Suprapubic skin (tissue), 4 donors: ENCODE data around the gene OGFOD2. TPM values are rescaled to one million over a fixed set of nuclear protein-coding genes. Genes with fewer than 3 reads are reported as not detected.

Source experiments
- DNase-seq, 2 donors: peaks; one replicate each; pipeline ENCODE4 v3.0.0-alpha.2; 2019; ENCODE audit warnings: low spot score in 2 of 2
- H3K27ac ChIP-seq: fragments of 200-600 bp; sonication (generic); one replicate; pipeline ENCODE4 v1.5.1; 2019
- H3K27me3 ChIP-seq: fragments of 200-600 bp; sonication (generic); one replicate; pipeline ENCODE4 v1.5.1; 2019
- H3K36me3 ChIP-seq: fragments of 200-600 bp; sonication (generic); one replicate; pipeline ENCODE4 v1.5.1; 2019
- H3K4me1 ChIP-seq: fragments of 200-600 bp; sonication (generic); one replicate; pipeline ENCODE4 v1.5.1; 2019
- H3K4me3 ChIP-seq: fragments of 200-600 bp; sonication (generic); one replicate; pipeline ENCODE4 v1.5.1; 2019; ENCODE audit warnings: mild to moderate bottlenecking
- H3K9me3 ChIP-seq: fragments of 200-600 bp; sonication (generic); one replicate; pipeline ENCODE4 v1.5.1; 2019
- EP300 ChIP-seq: sonication (generic); formaldehyde crosslinking; IDR thresholded peaks from one replicate; pipeline ENCODE4 v1.6.1; 2017; ENCODE audit warnings: antibody characterized with exemption
- POLR2A ChIP-seq, 2 donors: fragments of 450-650 bp; IDR thresholded peaks; one replicate each; pipeline ENCODE4 v1.6.1; 2017; ENCODE audit warnings: antibody characterized with exemption in 2 of 2, mild to moderate bottlenecking in 2 of 2, moderate library complexity in 2 of 2
- POLR2AphosphoS5 ChIP-seq, 3 donors: sonication (generic); formaldehyde crosslinking; IDR thresholded peaks; one replicate each; pipeline ENCODE4 v1.6.1; 2017; ENCODE audit warnings: antibody characterized with exemption in 3 of 3
- total RNA-seq, 4 donors: library from RNA; depleted of rRNA; stranded (reverse); fragments of >200 nt; gene quantifications; one replicate each; pipeline ENCODE4 v1.1.0, GENCODE V29; 2016
- TF ChIP-seq, protein P1 (sequence below), 2 donors: fragments of 200-600 bp in 1 of 2; fragments of 450-650 bp in 1 of 2; sonication (generic) in 1 of 2; IDR thresholded peaks; one replicate each; pipeline ENCODE4 v1.5.1; 2016 to 2019; ENCODE audit warnings: antibody characterized with exemption in 2 of 2, mild to moderate bottlenecking in 1 of 2, moderate library complexity in 1 of 2

OGFOD2 gene
- total RNA-seq, 4 donors from 2014 or later: 9.9 to 27.0 (median 13.5) TPM

DNA sequence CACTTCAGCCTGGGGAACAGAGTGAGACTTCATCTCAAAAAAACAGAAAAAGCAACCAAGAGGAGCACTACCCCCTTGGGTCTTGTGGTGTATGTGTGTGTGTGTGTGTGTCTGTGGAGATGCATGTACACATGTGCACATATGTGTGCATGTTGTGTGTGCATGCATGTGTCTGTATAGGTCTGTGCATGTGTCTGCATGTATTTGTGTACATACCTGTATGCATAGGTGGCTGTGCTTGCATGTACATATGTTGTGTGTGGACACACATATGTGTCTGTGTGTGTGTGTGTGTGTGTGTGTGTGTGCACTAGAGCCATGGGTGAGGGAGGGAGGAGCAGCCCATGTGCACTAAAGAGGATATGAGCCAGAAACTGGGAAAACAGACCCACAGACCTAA lies 54.5 kb downstream of the OGFOD2 start:
- no peaks in the 10 kb centered on the region for H3K9me3 ChIP-seq
- H3K27ac ChIP-seq: no peak overlapping the region
- no peak for DNase-seq
- no peaks in the 10 kb centered on the region for H3K27me3 ChIP-seq
- H3K4me1 ChIP-seq: no peaks in the 10 kb centered on the region
- TF ChIP-seq, protein P1, sequence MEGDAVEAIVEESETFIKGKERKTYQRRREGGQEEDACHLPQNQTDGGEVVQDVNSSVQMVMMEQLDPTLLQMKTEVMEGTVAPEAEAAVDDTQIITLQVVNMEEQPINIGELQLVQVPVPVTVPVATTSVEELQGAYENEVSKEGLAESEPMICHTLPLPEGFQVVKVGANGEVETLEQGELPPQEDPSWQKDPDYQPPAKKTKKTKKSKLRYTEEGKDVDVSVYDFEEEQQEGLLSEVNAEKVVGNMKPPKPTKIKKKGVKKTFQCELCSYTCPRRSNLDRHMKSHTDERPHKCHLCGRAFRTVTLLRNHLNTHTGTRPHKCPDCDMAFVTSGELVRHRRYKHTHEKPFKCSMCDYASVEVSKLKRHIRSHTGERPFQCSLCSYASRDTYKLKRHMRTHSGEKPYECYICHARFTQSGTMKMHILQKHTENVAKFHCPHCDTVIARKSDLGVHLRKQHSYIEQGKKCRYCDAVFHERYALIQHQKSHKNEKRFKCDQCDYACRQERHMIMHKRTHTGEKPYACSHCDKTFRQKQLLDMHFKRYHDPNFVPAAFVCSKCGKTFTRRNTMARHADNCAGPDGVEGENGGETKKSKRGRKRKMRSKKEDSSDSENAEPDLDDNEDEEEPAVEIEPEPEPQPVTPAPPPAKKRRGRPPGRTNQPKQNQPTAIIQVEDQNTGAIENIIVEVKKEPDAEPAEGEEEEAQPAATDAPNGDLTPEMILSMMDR (IDR thresholded peaks at IDR 0.05): no peak
- TF ChIP-seq POLR2A (IDR thresholded peaks at IDR 0.05): no peak
- TF ChIP-seq POLR2AphosphoS5 (IDR thresholded peaks at IDR 0.05): no peak
- TF ChIP-seq EP300: no peak
- H3K36me3 ChIP-seq: peaks cover 12% of the 10 kb centered on the region
- no peak overlapping the region for H3K4me3 ChIP-seq

Other genes starting within 250 kb of the OGFOD2 start
- gene HCAR1, start 244.4 kb upstream of the OGFOD2 start, total RNA-seq: under 1 TPM; 0.10 to 0.89 (median 0.29) TPM
- 10 to 100 TPM; 18.5 to 37.1 (median 20.5) TPM for gene DENR, start 222.4 kb upstream of the OGFOD2 start, total RNA-seq
- 1 to 10 TPM in 1 of 4 donors, under 1 TPM in 2, not detected in 1; 0.36 to 2.1 (median 0.38) TPM for gene CCDC62, start 200.7 kb upstream of the OGFOD2 start, total RNA-seq
- 100 to 1,000 TPM; 162 to 289 (median 200) TPM for gene HIP1R, start 139.8 kb upstream of the OGFOD2 start, total RNA-seq
- gene VPS37B, start 79.1 kb upstream of the OGFOD2 start, total RNA-seq: 10 to 100 TPM; 42.0 to 67.1 (median 63.0) TPM
- gene ABCB9, start 8.8 kb upstream of the OGFOD2 start, total RNA-seq: 1 to 10 TPM; 2.7 to 9.5 (median 7.4) TPM
- 100 to 1,000 TPM in 3 of 4 donors, 10 to 100 TPM in 1; 87.5 to 149 (median 114) TPM for gene ARL6IP4, start 5.4 kb downstream of the OGFOD2 start, total RNA-seq
- gene PITPNM2, start 175.8 kb downstream of the OGFOD2 start, total RNA-seq: 10 to 100 TPM in 1 of 4 donors, 1 to 10 TPM in 3; 5.9 to 11.8 (median 6.9) TPM